ENCODE results near the gene ZNF385D.

ZNF385D gene

GRCh38 chr3:21618695-21619094 is 132.3 kb downstream of the ZNF385D start:
- no peaks in the 10 kb centered on the region for H3K27me3 ChIP-seq (ENCODE audit: control insufficient read depth in 3 of 3, insufficient read depth in 3 of 3, low read depth in 1 of 3, low read length in 3 of 3)
- H3K9me3 ChIP-seq (replicated peaks in 1 of 2; ENCODE audit: control insufficient read depth in 2 of 2, insufficient read depth in 1 of 2, low read depth in 1 of 2, low read length in 2 of 2), result no peaks in the 10 kb centered on the region
- no peaks in the 10 kb centered on the region for H3K36me3 ChIP-seq (replicated peaks in 1 of 2; ENCODE audit: control insufficient read depth in 2 of 2, insufficient read depth in 2 of 2, low read length in 2 of 2)
- H4K91ac ChIP-seq (ENCODE audit: low read depth, low read length, poor library complexity), result no peak overlapping the region
- no peak overlapping the region for H2BK15ac ChIP-seq (ENCODE audit: low read length)
- H3K4me3 ChIP-seq (ENCODE audit: low read length in 2 of 2), result no peak overlapping the region
- no peak overlapping the region for H3K18ac ChIP-seq (ENCODE audit: low read length)
- H3K4ac ChIP-seq (ENCODE audit: low read length), result no peak overlapping the region
- no peak overlapping the region for H4K8ac ChIP-seq (ENCODE audit: low read depth, low read length)
- no peak overlapping the region for H2BK120ac ChIP-seq (ENCODE audit: low read depth, low read length)
- no peak overlapping the region for H2BK5ac ChIP-seq (ENCODE audit: low read length)
- no peak overlapping the region for H3K4me2 ChIP-seq (ENCODE audit: insufficient read depth, low read length, poor library complexity, severe bottlenecking)
- H3K14ac ChIP-seq (ENCODE audit: low read length), result no peak overlapping the region
- no peak overlapping the region for H2AFZ ChIP-seq (ENCODE audit: low read length)
- WGBS, 2 donors (ENCODE audit: extremely low coverage in 2 of 2, insufficient read length in 2 of 2, insufficient replicate concordance in 1 of 2), result no CpG with 5 or more reads among the region's 2 CpGs
- H3K27ac ChIP-seq (replicated peaks; ENCODE audit: low read length), result no peak overlapping the region
- no peak overlapping the region for H3K9ac ChIP-seq (ENCODE audit: low read depth, low read length, poor library complexity)
- no peak for DNase-seq (ENCODE audit: low spot score)
- H2AK5ac ChIP-seq (ENCODE audit: low read depth, low read length), result no peak overlapping the region
- no peak overlapping the region for H3K23ac ChIP-seq (ENCODE audit: low read depth, low read length, poor library complexity)
- H2BK12ac ChIP-seq (ENCODE audit: low read length), result no peak overlapping the region
- H3K4me1 ChIP-seq (ENCODE audit: control insufficient read depth in 2 of 2, insufficient read depth in 1 of 2, low read depth in 1 of 2, low read length in 2 of 2), result no peaks in the 10 kb centered on the region
- no peaks in the 10 kb centered on the region for H3K79me1 ChIP-seq (ENCODE audit: low read depth, low read length)

- no peak overlapping the region for H3K23ac ChIP-seq (ENCODE audit: low read depth, low read length, poor library complexity)
- no peak overlapping the region for H2AFZ ChIP-seq (ENCODE audit: low read length)
- no peak overlapping the region for H3K27ac ChIP-seq (replicated peaks; ENCODE audit: low read length)
- H3K4me3 ChIP-seq (ENCODE audit: low read length in 2 of 2), result no peak overlapping the region
- no peaks in the 10 kb centered on the region for H3K27me3 ChIP-seq (ENCODE audit: control insufficient read depth in 3 of 3, insufficient read depth in 3 of 3, low read depth in 1 of 3, low read length in 3 of 3)
- H2BK5ac ChIP-seq (ENCODE audit: low read length), result no peak overlapping the region
- H2AK5ac ChIP-seq (ENCODE audit: low read depth, low read length), result no peak overlapping the region
- no CpG with 5 or more reads among the region's 3 CpGs for WGBS, 2 donors (ENCODE audit: extremely low coverage in 2 of 2, insufficient read length in 2 of 2, insufficient replicate concordance in 1 of 2)
- H3K18ac ChIP-seq (ENCODE audit: low read length), result no peak overlapping the region
- H3K4me1 ChIP-seq (ENCODE audit: control insufficient read depth in 2 of 2, insufficient read depth in 1 of 2, low read depth in 1 of 2, low read length in 2 of 2), result no peaks in the 10 kb centered on the region
- H2BK12ac ChIP-seq (ENCODE audit: low read length), result no peak overlapping the region
- no peak overlapping the region for H3K9ac ChIP-seq (ENCODE audit: low read depth, low read length, poor library complexity)
- no peak overlapping the region for H3K14ac ChIP-seq (ENCODE audit: low read length)
- no peak overlapping the region for H3K4ac ChIP-seq (ENCODE audit: low read length)
- H3K4me2 ChIP-seq (ENCODE audit: insufficient read depth, low read length, poor library complexity, severe bottlenecking), result no peak overlapping the region
- H3K9me3 ChIP-seq (replicated peaks in 1 of 2; ENCODE audit: control insufficient read depth in 2 of 2, insufficient read depth in 1 of 2, low read depth in 1 of 2, low read length in 2 of 2), result no peaks in the 10 kb centered on the region
- H4K91ac ChIP-seq (ENCODE audit: low read depth, low read length, poor library complexity), result no peak overlapping the region
- no peaks in the 10 kb centered on the region for H3K79me1 ChIP-seq (ENCODE audit: low read depth, low read length)
- no peak overlapping the region for H2BK120ac ChIP-seq (ENCODE audit: low read depth, low read length)
- H2BK15ac ChIP-seq (ENCODE audit: low read length), result no peak overlapping the region
- H4K8ac ChIP-seq (ENCODE audit: low read depth, low read length), result no peak overlapping the region
- DNase-seq (ENCODE audit: low spot score), result no peak
- no peaks in the 10 kb centered on the region for H3K36me3 ChIP-seq (replicated peaks in 1 of 2; ENCODE audit: control insufficient read depth in 2 of 2, insufficient read depth in 2 of 2, low read length in 2 of 2)
These were observed 137.5 kb downstream of the ZNF385D start for GRCh38 chr3:21613372-21614070.

GRCh38 chr3:21601178-21601577 is 149.8 kb downstream of the ZNF385D start:
- H3K4me2 ChIP-seq (ENCODE audit: insufficient read depth, low read length, poor library complexity, severe bottlenecking), result no peak overlapping the region
- no peak overlapping the region for H3K23ac ChIP-seq (ENCODE audit: low read depth, low read length, poor library complexity)
- no peaks in the 10 kb centered on the region for H3K9me3 ChIP-seq (replicated peaks in 1 of 2; ENCODE audit: control insufficient read depth in 2 of 2, insufficient read depth in 1 of 2, low read depth in 1 of 2, low read length in 2 of 2)
- H3K14ac ChIP-seq (ENCODE audit: low read length), result no peak overlapping the region
- H3K4ac ChIP-seq (ENCODE audit: low read length), result no peak overlapping the region
- H4K91ac ChIP-seq (ENCODE audit: low read depth, low read length, poor library complexity), result no peak overlapping the region
- no peak overlapping the region for H2BK5ac ChIP-seq (ENCODE audit: low read length)
- peaks cover 0 to 1% of the 10 kb centered on the region in 2 donors for H3K4me1 ChIP-seq (ENCODE audit: control insufficient read depth in 2 of 2, insufficient read depth in 1 of 2, low read depth in 1 of 2, low read length in 2 of 2)
- no peak overlapping the region for H3K27ac ChIP-seq (replicated peaks; ENCODE audit: low read length)
- no peak overlapping the region for H2BK12ac ChIP-seq (ENCODE audit: low read length)
- H2BK15ac ChIP-seq (ENCODE audit: low read length), result no peak overlapping the region
- no peaks in the 10 kb centered on the region for H3K79me1 ChIP-seq (ENCODE audit: low read depth, low read length)
- no peak overlapping the region for H2AK5ac ChIP-seq (ENCODE audit: low read depth, low read length)
- H3K18ac ChIP-seq (ENCODE audit: low read length), result no peak overlapping the region
- no peak overlapping the region for H4K8ac ChIP-seq (ENCODE audit: low read depth, low read length)
- no peak overlapping the region for H2AFZ ChIP-seq (ENCODE audit: low read length)
- no peaks in the 10 kb centered on the region for H3K27me3 ChIP-seq (ENCODE audit: control insufficient read depth in 3 of 3, insufficient read depth in 3 of 3, low read depth in 1 of 3, low read length in 3 of 3)
- DNase-seq (ENCODE audit: low spot score), result no peak
- no CpG with 5 or more reads among the region's 1 CpG for WGBS, 2 donors (ENCODE audit: extremely low coverage in 2 of 2, insufficient read length in 2 of 2, insufficient replicate concordance in 1 of 2)
- no peak overlapping the region for H3K4me3 ChIP-seq (ENCODE audit: low read length in 2 of 2)
- no peak overlapping the region for H3K9ac ChIP-seq (ENCODE audit: low read depth, low read length, poor library complexity)
- no peaks in the 10 kb centered on the region for H3K36me3 ChIP-seq (replicated peaks in 1 of 2; ENCODE audit: control insufficient read depth in 2 of 2, insufficient read depth in 2 of 2, low read length in 2 of 2)
- H2BK120ac ChIP-seq (ENCODE audit: low read depth, low read length), result no peak overlapping the region

GRCh38 chr3:21599890-21600289 is 151.1 kb downstream of the ZNF385D start:
- no CpG with 5 or more reads among the region's 6 CpGs for WGBS, 2 donors (ENCODE audit: extremely low coverage in 2 of 2, insufficient read length in 2 of 2, insufficient replicate concordance in 1 of 2)
- Histone ChIP-seq H4K91ac (ENCODE audit: low read depth, low read length, poor library complexity) (no peak overlapping the region), H2BK5ac (ENCODE audit: low read length) (no peak overlapping the region), H4K8ac (ENCODE audit: low read depth, low read length) (no peak overlapping the region), H3K18ac (ENCODE audit: low read length) (no peak overlapping the region), H3K4me2 (ENCODE audit: insufficient read depth, low read length, poor library complexity, severe bottlenecking) (no peak overlapping the region), H3K23ac (ENCODE audit: low read depth, low read length, poor library complexity) (no peak overlapping the region), H2BK15ac (ENCODE audit: low read length) (no peak overlapping the region), H3K4me1 (ENCODE audit: control insufficient read depth in 2 of 2, insufficient read depth in 1 of 2, low read depth in 1 of 2, low read length in 2 of 2) (no peaks in the 10 kb centered on the region), H2AFZ (ENCODE audit: low read length) (no peak overlapping the region), H3K9ac (ENCODE audit: low read depth, low read length, poor library complexity) (no peak overlapping the region), H3K4me3 (ENCODE audit: low read length in 2 of 2) (no peak overlapping the region), H3K27ac (replicated peaks; ENCODE audit: low read length) (no peak overlapping the region), H3K4ac (ENCODE audit: low read length) (no peak overlapping the region), H3K9me3 (replicated peaks in 1 of 2; ENCODE audit: control insufficient read depth in 2 of 2, insufficient read depth in 1 of 2, low read depth in 1 of 2, low read length in 2 of 2) (no peaks in the 10 kb centered on the region), H2BK12ac (ENCODE audit: low read length) (no peak overlapping the region), H2AK5ac (ENCODE audit: low read depth, low read length) (no peak overlapping the region), H3K27me3 (ENCODE audit: control insufficient read depth in 3 of 3, insufficient read depth in 3 of 3, low read depth in 1 of 3, low read length in 3 of 3) (no peaks in the 10 kb centered on the region), H3K79me1 (ENCODE audit: low read depth, low read length) (no peaks in the 10 kb centered on the region), H3K14ac (ENCODE audit: low read length) (no peak overlapping the region), H2BK120ac (ENCODE audit: low read depth, low read length) (no peak overlapping the region), H3K36me3 (replicated peaks in 1 of 2; ENCODE audit: control insufficient read depth in 2 of 2, insufficient read depth in 2 of 2, low read length in 2 of 2) (no peaks in the 10 kb centered on the region)
- DNase-seq (ENCODE audit: low spot score), result no peak

All from neuronal stem cell (in vitro differentiated cells).